Neural crest cell (in vitro differentiated cells): ENCODE data around the gene CNOT11. TPM values are rescaled to one million over a fixed set of nuclear protein-coding genes. Genes with fewer than 3 reads are reported as not detected.
A peak's percentile ranks its signal among the peaks of the same experiment; 100 is the strongest.

ENCODE experiments used
- DNase-seq: peaks from one replicate; pipeline ENCODE4 v3.0.0; 2021; ENCODE audit warnings: low read depth, mixed read lengths, low spot score
- H3K27ac Mint-ChIP-seq: one replicate; pipeline ENCODE4 v1.8.0; 2021; ENCODE audit warnings: mild to moderate bottlenecking, mixed read lengths; ENCODE audit not compliant: unreplicated experiment
- H3K27me3 Mint-ChIP-seq: 2 replicates; pipeline ENCODE4 v1.8.0; 2021; ENCODE audit warnings: low read depth, mild to moderate bottlenecking, mixed read lengths
- H3K36me3 Mint-ChIP-seq: 2 replicates; pipeline ENCODE4 v1.8.0; 2021; ENCODE audit warnings: low read depth, mild to moderate bottlenecking, mixed read lengths
- H3K4me1 Mint-ChIP-seq: 2 replicates; pipeline ENCODE4 v1.8.0; 2021; ENCODE audit warnings: mixed read lengths
- H3K4me3 Mint-ChIP-seq: one replicate; pipeline ENCODE4 v1.8.0; 2021; ENCODE audit warnings: mild to moderate bottlenecking, mixed read lengths
- H3K9me3 Mint-ChIP-seq: 2 replicates; pipeline ENCODE4 v1.8.0; 2021; ENCODE audit warnings: mixed read lengths
- CTCF ChIP-seq: fragments of 200-600 bp; sonication (generic); conservative IDR thresholded peaks from 2 replicates; pipeline ENCODE4 v1.5.0; 2021; ENCODE audit warnings: antibody characterized with exemption, mild to moderate bottlenecking
- total RNA-seq: library from RNA; stranded (reverse); gene quantifications from 2 replicates; pipeline ENCODE4 v1.2.1, GENCODE V29; 2021

CNOT11 gene
- total RNA-seq, 1 donor from 2014 or later, result 48.2 TPM

DNA sequence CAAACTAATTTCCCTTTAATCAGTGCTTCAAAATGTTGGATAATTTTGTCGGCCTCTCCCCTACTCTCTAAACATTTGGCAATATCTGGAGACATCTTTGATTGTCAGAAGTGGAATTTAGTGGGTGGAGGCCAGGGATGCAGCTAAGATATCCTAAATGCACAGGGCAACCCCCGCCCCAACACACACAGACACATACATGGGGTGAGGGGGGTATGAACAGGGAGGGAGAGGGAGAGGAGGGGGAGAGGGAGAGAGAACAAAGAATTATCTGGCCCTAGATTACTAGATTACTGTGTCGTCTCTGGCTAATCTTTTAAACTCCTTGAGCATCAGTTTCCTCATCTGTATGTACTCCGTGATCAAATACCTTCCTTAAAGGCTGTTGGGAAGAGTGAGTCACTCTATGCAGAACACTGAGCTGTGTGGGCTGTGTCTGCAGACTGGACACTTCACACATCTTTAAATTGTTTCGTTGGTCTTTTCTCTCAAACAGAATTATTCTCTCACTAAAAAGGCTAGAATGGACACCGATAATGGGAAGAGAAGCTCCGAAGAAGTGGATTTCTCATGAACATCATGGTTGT lies 52.9 kb downstream of the CNOT11 start:
- no peak overlapping the region for H3K27ac Mint-ChIP-seq
- peak overlapping the region; percentile 52 for H3K4me3 Mint-ChIP-seq
- H3K36me3 Mint-ChIP-seq, result peaks cover 9% of the 10 kb centered on the region
- peaks cover 36% of the 10 kb centered on the region for H3K4me1 Mint-ChIP-seq
- TF ChIP-seq CTCF, result no peak
- H3K9me3 Mint-ChIP-seq, result no peaks in the 10 kb centered on the region
- no peaks in the 10 kb centered on the region for H3K27me3 Mint-ChIP-seq
- DNase-seq, result no peak

GRCh38 chr2:101306410-101306809 lies 53.7 kb downstream of the CNOT11 start:
- peaks cover 36% of the 10 kb centered on the region for H3K4me1 Mint-ChIP-seq
- H3K27me3 Mint-ChIP-seq, result no peaks in the 10 kb centered on the region
- no peak overlapping the region for H3K27ac Mint-ChIP-seq
- peak overlapping the region; percentile 87 for H3K4me3 Mint-ChIP-seq
- no peak for DNase-seq
- no peak for TF ChIP-seq CTCF
- peaks cover 9% of the 10 kb centered on the region for H3K36me3 Mint-ChIP-seq
- H3K9me3 Mint-ChIP-seq, result no peaks in the 10 kb centered on the region

GRCh38 chr2:101307503-101307902 lies 54.8 kb downstream of the CNOT11 start:
- Mint-ChIP-seq H3K27me3 (no peaks in the 10 kb centered on the region), H3K36me3 (peaks cover 8% of the 10 kb centered on the region), H3K27ac (peak overlapping the region; percentile 8), H3K4me1 (peaks cover 36% of the 10 kb centered on the region), H3K4me3 (peak overlapping the region; percentile 87), H3K9me3 (no peaks in the 10 kb centered on the region)
- no peak for DNase-seq
- TF ChIP-seq CTCF, result no peak

DNA sequence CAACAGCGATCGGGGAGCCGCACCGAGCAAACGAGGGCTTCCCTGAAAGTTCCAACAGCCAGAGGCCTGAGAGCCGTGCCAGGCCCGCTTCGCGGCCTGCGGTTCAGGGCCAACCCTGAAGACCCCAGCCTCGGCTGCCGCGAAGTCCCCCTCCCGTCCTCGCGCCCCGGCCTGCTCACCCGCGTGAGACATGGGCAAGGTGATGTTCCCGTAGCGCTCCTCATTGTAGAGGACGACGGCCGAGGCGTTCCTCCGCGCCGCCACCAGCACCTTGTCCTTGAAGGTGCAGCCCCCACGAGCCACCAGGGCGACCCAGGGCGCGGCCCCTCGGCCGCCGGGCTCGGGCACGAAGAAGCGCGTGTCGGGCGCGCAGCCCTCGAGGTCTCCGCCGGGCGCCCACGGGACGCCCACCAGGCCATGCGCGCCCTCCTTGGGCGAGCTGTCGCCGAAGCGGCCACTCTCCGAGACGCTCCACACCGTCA lies 55.3 kb downstream of the CNOT11 start:
- Mint-ChIP-seq H3K27me3 (no peaks in the 10 kb centered on the region), H3K9me3 (no peaks in the 10 kb centered on the region), H3K27ac (no peak overlapping the region), H3K4me3 (peak overlapping the region; percentile 87), H3K36me3 (peaks cover 7% of the 10 kb centered on the region), H3K4me1 (peaks cover 36% of the 10 kb centered on the region)
- peak; percentile 14 for DNase-seq
- TF ChIP-seq CTCF, result peak; percentile 22

DNA sequence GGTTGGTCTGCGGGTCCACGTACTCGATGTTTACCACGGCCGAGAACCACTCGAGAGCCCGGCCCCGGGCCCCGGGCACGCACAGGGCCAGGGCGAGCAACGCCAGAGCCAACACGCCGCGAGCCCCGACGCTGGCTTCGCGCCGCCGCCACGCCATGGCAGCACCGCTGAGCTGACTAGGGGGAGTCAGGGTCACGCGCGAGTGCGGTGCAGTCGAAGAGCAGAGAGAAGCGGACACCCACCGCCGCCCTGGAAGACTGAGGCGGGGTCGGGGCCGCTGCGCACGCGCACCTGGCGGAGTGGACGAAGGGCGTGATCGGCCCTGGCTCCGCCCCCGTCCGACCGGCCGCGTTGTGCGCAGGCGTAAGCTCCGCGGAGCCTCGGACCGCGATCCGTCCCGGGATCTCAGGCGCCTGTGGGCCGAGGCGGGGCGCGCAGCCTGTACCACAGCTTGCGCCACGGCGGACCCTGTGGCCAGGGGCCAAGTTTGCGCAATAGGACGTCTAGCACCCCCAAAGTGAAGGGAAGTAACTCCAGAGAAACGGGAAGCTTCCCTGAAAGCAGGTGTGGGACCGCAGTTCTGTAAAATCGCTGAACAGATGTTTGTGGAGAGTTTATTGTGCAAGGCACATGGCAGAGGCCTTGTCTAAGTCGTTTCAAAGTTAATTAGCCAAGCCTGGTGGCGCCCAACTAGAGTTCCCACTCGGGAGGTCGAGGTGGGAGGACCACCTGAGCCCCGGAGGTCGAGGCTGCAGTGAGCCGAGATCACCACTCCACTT lies 55.9 kb downstream of the CNOT11 start, which contains the start of gene RNF149:
Gene RNF149, minus strand, starts transcription at position 270 of the 779 bp plus-strand sequence. Its CDS starts 113 bp downstream, at position 157.
- H3K27ac Mint-ChIP-seq, result peak within 1 kb of the TSS; percentile 95
- H3K36me3 Mint-ChIP-seq, result peaks cover 7% of the 10 kb centered on the region
- H3K4me1 Mint-ChIP-seq, result peaks cover 36% of the 10 kb centered on the region
- H3K27me3 Mint-ChIP-seq, result no peaks in the 10 kb centered on the region
- DNase-seq, result peak; percentile 91
- H3K4me3 Mint-ChIP-seq, result peak within 1 kb of the TSS; percentile 87
- peak; percentile 3 for TF ChIP-seq CTCF
- no peaks in the 10 kb centered on the region for H3K9me3 Mint-ChIP-seq
